PFSK-1 (cell line): ENCODE data around the gene MRFAP1L1.

ENCODE experiments used
- POLR2AphosphoS5 ChIP-seq: IDR thresholded peaks from 2 replicates; pipeline ENCODE4 v1.6.1; 2012; ENCODE audit warnings: low read depth, mild to moderate bottlenecking, control low read depth, low read length, moderate library complexity
- TAF1 ChIP-seq: IDR thresholded peaks from 2 replicates; pipeline ENCODE4 v1.6.1; 2012; ENCODE audit warnings: low read length, control low read depth, borderline replicate concordance; ENCODE audit not compliant: insufficient read depth

GRCh38 chr4:6686104-6686787 is 23.4 kb downstream of the MRFAP1L1 start:
- TF ChIP-seq TAF1: no peak
- TF ChIP-seq POLR2AphosphoS5: no peak
